ENCODE data around the gene CCDC127. TPM values are rescaled to one million over a fixed set of nuclear protein-coding genes. Genes with fewer than 3 reads are reported as not detected.

CCDC127 gene
- total RNA-seq, 1 donor = 4.3 TPM

- no peak overlapping the region for H2AFZ ChIP-seq (ENCODE audit: low read length)
- no peaks in the 10 kb centered on the region for H3K27me3 ChIP-seq (ENCODE audit: insufficient read depth, low read length)
- peaks cover 13% of the 10 kb centered on the region for H3K4me1 ChIP-seq (ENCODE audit: insufficient read depth, low read length)
- H3K36me3 ChIP-seq (ENCODE audit: insufficient read depth, low read length) = peaks cover 8% of the 10 kb centered on the region
- peaks cover 16% of the 10 kb centered on the region for H4K20me1 ChIP-seq (ENCODE audit: insufficient read depth, low read length)
- H3K4me2 ChIP-seq (ENCODE audit: insufficient read depth, low read length) = no peak overlapping the region
- DNase-seq (ENCODE audit: insufficient read length, low spot score, missing footprints) = no peak
- H3K4me3 ChIP-seq (ENCODE audit: insufficient read depth, low read length) = no peak overlapping the region
- H3K79me2 ChIP-seq (ENCODE audit: insufficient read depth, low read length) = peaks cover 46% of the 10 kb centered on the region
- H3K9me3 ChIP-seq (ENCODE audit: low read depth, low read length) = no peaks in the 10 kb centered on the region
- no peak overlapping the region for H3K27ac ChIP-seq (ENCODE audit: low read depth, low read length)
- no peak for TF ChIP-seq CTCF (IDR thresholded peaks at IDR 0.05; ENCODE audit: extremely low read depth, low read depth, low read length)
Observed at GRCh38 chr5:213803-214395, 4.1 kb downstream of the CCDC127 start.

GRCh38 chr5:208449-209114 is 9.4 kb downstream of the CCDC127 start:
- H3K27me3 ChIP-seq (ENCODE audit: insufficient read depth, low read length) = no peaks in the 10 kb centered on the region
- H3K36me3 ChIP-seq (ENCODE audit: insufficient read depth, low read length) = peaks cover 22% of the 10 kb centered on the region
- no peak overlapping the region for H2AFZ ChIP-seq (ENCODE audit: low read length)
- no peak overlapping the region for H3K4me2 ChIP-seq (ENCODE audit: insufficient read depth, low read length)
- no peaks in the 10 kb centered on the region for H3K9me3 ChIP-seq (ENCODE audit: low read depth, low read length)
- peaks cover 39% of the 10 kb centered on the region for H4K20me1 ChIP-seq (ENCODE audit: insufficient read depth, low read length)
- peak; percentile 62 for DNase-seq (ENCODE audit: insufficient read length, low spot score, missing footprints)
- peaks cover 57% of the 10 kb centered on the region for H3K79me2 ChIP-seq (ENCODE audit: insufficient read depth, low read length)
- H3K27ac ChIP-seq (ENCODE audit: low read depth, low read length) = peak overlapping the region; percentile 3
- no peak overlapping the region for H3K4me3 ChIP-seq (ENCODE audit: insufficient read depth, low read length)
- TF ChIP-seq CTCF (IDR thresholded peaks at IDR 0.05; ENCODE audit: extremely low read depth, low read depth, low read length) = no peak
- H3K4me1 ChIP-seq (ENCODE audit: insufficient read depth, low read length) = peaks cover 3% of the 10 kb centered on the region

GRCh38 chr5:207599-207998 is 10.4 kb downstream of the CCDC127 start:
- H3K79me2 ChIP-seq (ENCODE audit: insufficient read depth, low read length) = peaks cover 55% of the 10 kb centered on the region

More at GRCh38 chr5:207599-207998, 10.4 kb downstream of the CCDC127 start:
- no peak for TF ChIP-seq CTCF (IDR thresholded peaks at IDR 0.05; ENCODE audit: extremely low read depth, low read depth, low read length)
- Histone ChIP-seq H3K4me3 (ENCODE audit: insufficient read depth, low read length) (no peak overlapping the region), H3K4me1 (ENCODE audit: insufficient read depth, low read length) (peaks cover 3% of the 10 kb centered on the region), H3K9me3 (ENCODE audit: low read depth, low read length) (no peaks in the 10 kb centered on the region), H3K36me3 (ENCODE audit: insufficient read depth, low read length) (peaks cover 21% of the 10 kb centered on the region), H3K4me2 (ENCODE audit: insufficient read depth, low read length) (no peak overlapping the region), H2AFZ (ENCODE audit: low read length) (no peak overlapping the region), H3K27ac (ENCODE audit: low read depth, low read length) (peak overlapping the region; percentile 41), H4K20me1 (ENCODE audit: insufficient read depth, low read length) (peaks cover 43% of the 10 kb centered on the region), H3K27me3 (ENCODE audit: insufficient read depth, low read length) (no peaks in the 10 kb centered on the region)
- DNase-seq (ENCODE audit: insufficient read length, low spot score, missing footprints) = peak; percentile 90

Measured in osteoblast (primary cell).